NCI-H1092 (cell line): ENCODE results near the gene CYP21A2.
"Not testable (repeated sequence)": the region's sequence is repeated elsewhere in the genome, so short reads cannot be mapped to it uniquely, and the experiment has no call there.

ENCODE experiments used
- DNase-seq: peaks from one replicate; lab custom pipeline; 2025; lab: John Stamatoyannopoulos, UW

The CYP21A2 gene

DNA sequence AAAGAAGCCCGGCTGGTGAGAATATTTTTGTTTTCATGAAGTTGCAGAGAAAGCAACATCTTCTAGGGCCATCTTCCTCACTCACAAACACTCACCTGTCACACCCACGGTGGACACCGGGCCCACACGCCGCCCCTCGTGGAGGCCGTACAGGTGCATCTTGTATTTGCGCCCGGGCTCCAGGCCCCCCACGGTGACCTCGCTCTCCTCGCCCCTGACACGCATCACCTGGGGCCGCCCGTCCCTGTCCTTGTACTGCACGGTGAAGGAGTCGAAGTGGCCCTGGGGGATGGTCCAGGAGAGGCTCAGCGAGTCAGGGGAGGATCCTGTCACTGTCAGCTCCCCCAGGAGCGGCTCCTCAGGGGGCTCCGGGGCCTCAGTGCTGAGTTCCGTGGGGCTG is 17.5 kb downstream of the CYP21A2 start:
- not testable (repeated sequence) for DNase-seq

DNA sequence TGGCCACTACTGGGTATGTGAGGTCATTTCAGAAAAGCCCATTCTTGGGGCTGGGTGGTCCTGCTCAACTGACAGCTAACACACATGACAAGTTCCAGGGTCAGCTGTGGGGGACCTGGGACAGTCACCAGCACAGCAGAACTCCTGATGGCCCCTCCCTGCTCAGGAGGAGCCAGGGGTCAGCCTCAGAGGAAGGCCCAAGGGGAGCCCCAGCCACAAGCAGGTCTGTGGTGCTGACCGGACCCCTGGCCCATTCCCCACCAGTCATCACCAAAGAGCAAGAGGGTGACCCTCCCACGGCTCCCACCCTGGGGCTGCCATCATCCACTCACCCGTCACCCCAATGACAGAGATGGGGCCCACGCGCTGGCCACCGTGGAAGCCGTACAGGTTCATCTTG is 18.0 kb downstream of the CYP21A2 start:
- no peak for DNase-seq

DNA sequence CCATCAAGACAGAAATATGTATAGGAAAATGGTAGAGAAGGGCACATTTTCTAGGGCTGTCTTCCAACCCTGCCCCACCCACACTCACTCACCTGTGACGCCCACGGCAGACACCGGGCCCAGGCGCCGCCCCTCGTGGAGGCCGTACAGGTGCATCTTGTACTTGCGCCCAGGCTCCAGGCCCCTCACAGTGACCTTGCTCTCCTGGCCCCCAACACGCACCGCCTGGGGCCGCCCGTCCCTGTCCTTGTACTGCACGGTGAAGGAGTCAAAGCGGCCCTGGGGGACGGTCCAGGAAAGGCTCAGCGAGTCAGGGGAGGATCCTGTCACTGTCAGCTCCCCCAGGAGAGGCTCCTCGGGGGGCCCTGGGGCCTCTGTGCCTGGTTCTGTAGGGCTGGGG is 19.8 kb downstream of the CYP21A2 start:
- DNase-seq, result no peak

DNA sequence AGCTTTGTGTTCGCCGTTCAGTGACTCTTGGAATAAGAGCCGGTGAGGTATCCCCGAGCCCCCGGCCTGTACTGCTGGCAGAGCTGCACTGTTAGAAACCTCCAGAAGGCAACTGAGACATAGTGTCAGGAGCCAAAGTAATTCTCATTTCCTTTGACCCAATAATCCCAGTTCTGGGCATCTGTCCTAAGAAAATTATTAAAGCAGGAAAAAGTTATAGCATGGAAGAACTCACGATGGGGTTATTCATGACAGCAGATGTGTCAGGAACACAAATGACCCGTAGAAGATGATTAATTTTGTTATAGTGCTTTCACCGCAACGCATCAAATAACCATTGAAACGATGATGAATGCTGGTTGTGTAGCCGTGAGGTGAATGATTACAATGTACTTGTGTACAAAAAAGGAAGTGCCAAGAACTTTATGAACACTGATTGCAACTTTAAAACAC is 20.3 kb downstream of the CYP21A2 start:
- DNase-seq, result no peak

DNA sequence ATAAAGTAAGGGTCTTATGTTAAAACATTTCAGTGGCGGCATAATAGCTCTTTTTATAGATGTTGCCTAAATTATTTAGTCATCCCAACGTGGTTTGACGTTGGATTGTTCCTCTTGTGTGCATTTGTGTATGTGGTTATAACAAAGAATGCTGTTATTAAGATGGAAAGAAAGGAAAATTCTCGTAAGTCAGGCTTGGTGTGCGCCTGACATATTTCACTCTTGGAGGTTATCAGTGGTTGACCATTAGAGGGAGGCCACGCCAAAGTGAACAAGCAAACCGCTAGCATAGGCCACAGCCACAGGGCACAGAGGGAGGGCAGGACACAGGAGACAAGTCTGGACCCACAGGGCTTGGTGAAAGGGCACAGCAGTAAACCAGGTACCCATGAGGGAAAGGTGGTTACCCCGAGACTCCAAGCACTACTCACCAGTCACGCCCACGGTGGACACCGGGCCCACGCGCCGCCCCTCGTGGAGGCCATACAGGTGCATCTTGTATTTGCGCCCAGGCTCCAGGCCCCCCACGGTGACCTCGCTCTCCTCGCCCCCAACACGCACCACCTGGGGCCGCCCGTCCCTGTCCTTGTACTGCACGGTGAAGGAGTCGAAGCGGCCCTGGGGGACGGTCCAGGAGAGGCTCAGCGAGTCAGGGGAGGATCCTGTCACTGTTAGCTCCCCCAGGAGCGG is 22.9 kb downstream of the CYP21A2 start:
- DNase-seq, result no peak

DNA sequence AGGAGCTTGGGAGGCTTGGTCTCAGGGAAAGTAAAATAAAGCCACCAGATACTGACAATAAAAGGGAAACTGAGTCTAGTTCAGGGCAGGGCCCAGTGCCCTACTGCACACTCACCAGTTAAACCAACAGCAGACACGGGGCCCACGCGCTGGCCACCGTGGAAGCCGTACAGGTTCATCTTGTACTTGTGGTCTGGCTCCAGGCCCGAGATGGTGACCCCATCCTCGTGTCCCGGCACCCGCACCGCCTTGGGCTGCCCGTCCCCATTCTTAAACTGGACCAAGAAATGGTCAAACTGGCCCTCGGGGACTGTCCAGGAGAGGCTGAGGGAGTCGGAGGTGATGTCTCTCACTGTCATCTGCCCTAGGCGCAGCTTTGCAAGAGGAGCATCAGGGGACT is 26.5 kb downstream of the CYP21A2 start:
- DNase-seq, result no peak

DNA sequence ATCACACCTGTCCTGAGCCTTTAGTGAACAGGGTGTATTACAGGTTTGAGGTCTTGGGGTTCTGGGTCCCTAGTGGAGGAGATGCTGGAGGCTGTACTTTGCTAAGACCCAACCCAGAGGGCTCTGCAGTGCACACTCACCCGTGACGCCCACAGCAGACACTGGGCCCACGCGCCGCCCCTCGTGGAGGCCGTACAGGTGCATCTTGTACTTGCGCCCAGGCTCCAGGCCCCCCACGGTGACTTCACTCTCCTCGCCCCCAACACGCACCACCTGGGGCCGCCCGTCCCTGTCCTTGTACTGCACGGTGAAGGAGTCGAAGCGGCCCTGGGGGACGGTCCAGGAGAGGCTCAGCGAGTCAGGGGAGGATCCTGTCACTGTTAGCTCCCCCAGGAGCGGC is 29.3 kb downstream of the CYP21A2 start:
- DNase-seq, result not testable (repeated sequence)

DNA sequence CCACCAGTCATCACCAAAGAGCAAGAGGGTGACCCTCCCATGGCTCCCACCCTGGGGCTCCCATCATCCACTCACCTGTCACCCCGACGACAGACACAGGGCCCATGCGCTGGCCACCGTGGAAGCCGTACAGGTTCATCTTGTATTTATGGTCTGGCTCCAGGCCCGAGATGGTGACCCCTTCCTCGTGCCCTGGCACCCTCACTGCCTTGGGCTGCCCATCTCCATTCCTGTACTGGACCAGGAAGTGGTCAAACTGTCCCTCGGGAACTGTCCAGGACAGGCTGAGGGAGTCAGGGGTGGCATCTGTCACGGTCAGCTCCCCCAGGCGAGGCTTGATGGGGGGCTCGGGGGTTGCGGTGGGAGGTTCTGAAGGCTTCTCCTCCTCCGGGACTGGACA is 30.1 kb downstream of the CYP21A2 start:
- not testable (repeated sequence) for DNase-seq

DNA sequence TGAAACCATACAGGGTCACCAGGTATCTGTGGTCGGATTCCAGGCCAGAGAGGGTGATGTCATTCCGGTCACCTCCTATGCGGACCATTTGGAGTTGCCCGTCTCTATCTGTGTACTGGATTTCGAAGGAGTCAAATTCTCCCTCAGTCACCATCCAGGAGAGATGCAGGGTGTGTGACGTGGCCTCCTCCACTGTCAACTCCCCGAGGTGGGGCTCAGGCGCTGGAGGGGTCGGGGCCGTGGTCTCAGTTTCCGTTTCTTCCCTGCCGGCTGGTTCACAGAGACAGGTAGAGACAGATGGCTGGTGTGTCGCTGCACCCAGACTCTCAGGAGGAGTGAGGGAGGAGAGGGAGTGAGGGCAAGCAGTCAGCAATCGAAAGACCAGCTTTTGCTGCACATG is 30.7 kb downstream of the CYP21A2 start:
- DNase-seq, result no peak

DNA sequence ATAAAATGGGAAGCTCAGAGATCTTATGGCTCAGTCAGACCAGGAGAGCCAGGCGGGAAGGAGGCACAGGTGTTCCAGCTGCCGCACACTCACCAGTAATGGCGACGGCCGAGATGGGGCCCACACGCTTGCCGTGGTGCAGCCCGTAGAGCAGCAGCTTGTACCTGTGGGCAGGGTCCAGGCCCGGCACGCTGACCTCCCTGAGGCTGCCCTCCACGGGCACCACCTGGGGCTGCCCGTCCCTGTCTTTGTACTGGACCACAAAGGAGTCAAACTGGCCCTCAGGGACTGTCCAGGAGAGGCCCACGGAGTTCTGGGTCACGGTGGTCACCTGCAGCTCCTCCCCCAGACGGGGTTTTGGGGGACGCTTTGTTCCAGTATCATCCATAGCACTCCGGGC is 31.2 kb downstream of the CYP21A2 start:
- no peak for DNase-seq

DNA sequence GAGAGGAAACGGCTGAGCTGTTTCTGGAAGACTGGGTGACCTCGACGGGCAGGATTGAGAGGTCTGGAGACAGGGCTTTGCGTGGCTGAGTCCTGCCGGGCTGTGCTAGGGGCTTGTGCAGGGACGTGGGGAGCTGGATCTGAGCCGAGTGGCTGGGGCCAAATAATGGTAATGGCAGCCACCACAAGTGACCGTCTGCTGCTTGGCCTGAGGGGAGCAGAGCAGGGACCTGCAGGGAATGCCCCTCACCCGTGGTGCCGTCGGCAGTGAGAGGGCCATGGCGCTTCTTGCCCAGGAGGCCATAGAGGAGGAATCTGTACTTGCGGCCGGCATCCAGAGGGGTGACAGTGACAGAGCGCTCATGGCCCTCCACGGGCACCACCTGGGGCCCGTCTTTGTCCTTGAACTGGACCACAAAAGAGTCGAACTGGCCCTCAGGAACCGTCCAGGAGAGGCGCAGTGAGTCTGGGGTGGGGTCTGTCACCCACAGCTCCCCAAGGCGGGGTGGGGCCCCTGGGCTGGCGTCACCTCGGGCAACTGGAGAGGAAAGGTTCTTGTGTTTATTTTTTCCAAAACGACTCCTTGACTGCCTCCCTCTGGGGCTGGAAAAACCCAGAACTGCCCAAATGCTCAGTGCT is 31.8 kb downstream of the CYP21A2 start:
- DNase-seq, result no peak

DNA sequence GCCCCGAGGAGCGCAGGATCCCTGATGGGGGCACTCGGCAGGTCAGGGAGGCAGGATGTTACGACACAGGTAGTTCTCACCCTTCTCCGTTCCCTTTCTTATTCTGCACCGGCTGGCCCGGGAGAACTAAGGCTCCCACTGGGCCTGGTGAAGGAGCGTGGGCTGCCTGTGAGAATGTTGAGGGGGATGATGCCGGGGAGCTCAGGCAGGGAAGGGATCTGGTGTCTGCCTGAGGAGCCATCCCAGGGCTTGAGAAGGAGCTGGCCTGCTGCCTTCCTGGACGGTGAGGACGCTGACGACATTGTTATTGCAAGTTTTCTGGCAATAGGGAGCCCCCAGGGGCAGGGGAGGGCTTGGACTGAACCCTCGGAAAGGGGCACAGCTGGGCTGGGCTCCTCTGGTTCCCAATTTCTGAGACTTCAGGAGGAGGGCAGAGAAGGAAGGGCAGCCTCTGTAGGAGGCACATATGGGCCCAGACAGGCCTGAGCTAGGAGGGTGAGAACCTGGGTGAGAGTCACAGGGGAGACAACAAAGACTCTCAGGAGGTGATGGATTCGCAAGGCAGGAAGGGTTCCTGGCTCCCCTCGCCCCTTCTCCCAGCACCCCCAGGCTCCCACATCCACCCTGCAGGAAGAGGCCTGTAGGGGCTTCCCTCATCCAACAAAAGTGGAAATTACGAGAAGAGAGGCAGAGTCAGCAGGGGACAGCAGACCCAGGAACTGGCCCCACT is 32.8 kb downstream of the CYP21A2 start:
- no peak for DNase-seq

DNA sequence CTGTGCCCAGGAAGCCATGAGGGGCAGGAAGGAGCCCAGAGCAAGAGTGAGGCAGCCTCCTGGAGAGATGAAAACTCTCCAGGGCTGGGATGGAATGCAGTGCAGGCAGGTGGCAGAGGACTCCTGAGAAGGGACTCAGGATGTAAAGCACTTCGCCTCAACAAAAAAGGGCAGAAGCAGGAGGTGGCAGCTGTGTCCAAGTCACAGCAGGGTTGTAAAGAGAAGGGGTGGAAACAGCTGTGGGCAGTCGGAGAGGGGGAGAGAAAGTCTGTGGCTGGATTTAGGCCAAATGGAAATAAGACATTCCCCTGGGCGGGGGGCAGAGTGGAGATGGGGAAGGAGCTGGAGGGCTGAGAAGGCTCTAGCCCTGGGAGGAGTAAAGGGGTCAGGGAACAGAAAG is 34.9 kb downstream of the CYP21A2 start:
- no peak for DNase-seq

DNA sequence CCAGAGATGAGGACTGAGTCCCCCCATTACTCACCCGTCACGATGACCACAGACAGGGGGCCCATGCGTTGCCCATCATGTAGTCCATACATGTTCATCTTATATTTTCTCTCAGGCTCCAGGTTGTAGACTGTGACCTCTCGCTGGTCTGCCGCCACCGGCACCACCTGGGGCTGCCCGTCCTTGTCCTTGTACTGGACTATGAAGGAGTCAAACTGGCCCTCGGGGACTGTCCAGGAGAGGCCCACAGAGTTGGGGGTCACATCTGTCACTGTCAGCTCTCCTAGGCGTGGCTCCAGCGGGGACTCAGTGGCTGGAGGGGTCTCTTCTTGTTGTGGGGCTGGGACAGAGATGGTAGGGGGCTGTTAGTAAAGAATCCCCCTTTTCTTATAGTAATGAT is 35.4 kb downstream of the CYP21A2 start:
- DNase-seq, result no peak

DNA sequence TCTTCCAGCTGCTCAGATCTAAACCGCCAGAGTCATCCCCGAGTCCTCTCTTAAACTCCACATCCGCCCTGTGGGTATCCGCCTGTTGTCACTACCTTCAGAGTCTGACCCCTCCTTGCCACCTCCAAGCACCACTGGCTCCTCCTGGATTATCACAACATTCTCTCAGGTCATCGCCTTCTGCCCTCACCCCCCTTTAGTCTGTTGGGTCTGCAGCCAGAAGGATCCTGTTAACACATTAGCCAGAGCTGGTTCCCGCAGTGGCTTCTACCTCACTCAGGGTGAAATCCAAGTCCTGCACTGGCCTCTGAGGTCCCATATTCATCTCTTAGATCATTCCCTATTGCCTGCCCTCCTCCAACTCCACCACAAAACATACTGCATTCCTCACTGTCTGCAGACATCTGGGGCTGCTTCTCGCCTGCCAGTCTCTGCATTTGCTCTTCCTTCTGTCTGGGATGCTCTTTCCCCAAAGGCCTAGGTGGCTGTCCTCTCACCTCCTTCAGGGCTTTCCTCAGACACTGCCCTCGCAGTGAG is 36.8 kb downstream of the CYP21A2 start:
- no peak for DNase-seq

DNA sequence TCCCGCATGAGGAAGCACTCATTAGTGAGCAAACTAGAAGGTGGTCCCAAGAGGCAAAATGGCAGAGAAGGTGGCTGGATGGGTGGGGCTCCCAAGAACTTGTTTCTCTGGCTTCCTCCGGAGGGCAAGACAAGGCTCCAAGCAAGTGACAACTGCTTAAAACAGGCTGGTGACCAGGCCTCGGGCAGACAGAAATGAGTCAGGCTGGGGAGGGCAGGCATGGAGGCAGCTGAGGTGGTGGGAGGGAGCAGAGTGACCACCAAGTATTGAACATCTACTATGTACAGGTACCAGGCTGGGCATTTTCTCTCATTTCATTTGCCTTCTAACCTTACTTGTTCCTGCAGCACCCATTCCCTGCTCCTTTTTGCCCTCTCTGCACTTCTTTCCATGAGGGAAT is 37.6 kb downstream of the CYP21A2 start:
- DNase-seq, result no peak

DNA sequence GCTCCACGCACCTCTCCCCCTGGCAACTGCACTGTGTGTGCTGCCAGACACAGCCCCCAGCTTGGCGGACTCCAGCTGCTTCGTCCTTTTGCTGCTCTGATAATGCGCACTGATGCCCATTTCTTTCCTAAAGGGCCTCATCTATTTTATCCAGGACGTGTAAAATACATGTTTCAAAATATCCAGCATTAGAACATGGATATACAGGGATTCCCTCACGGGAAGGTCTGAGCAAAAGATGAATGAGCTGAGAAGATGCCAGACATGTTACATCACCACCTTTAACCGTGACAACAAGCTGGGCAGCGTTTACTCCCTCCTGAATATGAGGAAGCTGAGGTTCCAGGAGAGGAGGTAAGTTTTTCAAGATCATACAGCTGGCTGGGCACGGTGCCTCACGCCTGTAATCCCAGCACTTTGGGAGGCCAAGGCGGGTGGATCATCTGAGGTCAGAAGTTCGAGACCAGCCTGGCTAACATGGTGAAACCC is 38.1 kb downstream of the CYP21A2 start:
- DNase-seq, result no peak

DNA sequence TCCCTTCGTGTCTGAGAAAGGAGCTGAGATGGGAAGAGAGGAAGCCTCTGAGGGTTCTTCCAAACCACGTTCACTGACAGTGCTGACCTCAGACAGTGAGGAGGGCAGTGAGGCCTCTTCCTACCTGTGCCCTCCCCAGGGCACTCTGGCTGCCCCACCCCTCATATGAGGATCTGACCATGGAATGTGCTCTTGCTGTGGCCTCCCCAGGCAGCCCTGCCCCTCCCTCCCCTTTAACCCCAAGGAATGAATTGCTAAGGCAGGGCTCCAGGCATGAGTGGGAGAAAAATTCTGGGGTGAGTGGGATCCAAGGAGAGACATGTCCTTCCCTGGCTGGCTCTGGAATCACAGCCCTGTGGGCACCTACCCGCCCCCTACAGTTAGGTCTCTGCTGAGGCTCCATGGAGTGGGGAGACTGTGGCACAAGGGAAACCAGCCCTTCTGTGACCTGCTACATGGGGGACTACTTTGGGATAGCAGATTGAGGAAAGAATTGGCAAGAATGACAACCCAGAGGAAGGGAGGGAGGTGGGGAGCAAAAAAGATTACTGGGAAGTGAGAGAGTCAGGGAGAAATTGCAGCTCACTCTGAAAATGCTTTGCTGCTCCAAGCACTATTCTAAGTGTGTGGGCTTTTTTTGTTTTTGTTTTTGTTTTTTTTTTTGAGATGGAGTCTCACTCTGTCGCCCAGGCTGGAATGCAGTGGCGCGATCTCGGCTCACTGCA is 41.5 kb downstream of the CYP21A2 start:
- DNase-seq, result no peak

DNA sequence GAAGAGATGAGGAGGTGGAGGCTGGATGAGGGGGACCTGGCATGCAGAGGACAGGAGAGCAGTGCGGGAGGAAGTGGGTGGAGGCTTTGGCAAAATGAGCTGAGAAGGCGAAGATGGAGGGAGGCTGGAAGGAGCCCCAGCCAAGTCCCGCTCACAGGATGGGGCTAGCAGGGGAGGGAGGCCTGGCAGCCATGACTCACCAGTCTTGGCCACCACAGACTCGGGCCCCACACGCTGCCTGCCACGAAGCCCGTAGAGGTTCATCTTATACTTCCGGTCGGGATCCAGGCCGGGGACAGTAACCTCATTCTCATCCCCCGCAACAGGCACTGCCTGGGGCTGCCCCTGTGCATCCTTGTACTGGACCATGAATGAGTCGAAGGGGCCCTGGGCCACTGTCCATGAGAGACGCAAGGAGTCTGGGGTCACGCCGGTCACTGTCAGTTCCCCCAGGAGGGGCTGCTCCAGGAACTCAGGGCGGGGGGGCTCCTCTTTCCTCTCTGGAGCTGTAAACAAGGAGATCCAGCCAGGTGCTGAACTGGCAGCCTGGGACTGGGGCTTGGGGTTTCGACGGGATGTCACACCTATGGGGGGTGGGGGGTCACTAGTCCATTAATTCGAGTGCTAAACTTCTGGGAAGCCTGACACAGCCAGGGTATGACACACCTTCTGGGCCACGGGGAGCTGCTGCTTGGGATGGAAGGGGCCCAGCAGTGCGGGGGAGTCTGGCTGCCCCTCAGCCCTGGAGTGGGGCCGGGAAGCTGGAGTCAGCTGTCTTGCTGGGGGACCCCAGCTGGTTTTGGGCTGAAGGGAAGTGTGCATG is 43.2 kb downstream of the CYP21A2 start:
- DNase-seq, result no peak

DNA sequence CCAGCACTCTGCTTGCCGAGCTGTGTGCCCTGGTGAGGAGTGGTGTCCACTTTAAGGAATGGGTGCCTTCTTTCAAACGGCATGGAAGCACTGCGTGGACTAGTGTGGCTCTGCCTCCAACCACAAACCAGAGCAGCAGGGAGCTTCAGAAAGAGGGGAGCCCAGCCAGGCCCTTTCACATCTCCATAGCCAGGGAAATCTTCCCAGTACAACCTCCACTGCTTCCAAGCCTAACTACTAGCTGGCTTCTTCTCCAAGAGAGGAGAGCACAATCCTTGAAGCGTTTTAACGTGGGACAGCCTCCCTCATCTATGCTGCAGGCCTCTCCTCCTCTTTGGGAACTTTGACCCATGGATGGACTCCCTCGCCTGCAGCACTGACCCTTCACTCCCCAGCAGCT is 44.3 kb downstream of the CYP21A2 start:
- DNase-seq, result no peak

DNA sequence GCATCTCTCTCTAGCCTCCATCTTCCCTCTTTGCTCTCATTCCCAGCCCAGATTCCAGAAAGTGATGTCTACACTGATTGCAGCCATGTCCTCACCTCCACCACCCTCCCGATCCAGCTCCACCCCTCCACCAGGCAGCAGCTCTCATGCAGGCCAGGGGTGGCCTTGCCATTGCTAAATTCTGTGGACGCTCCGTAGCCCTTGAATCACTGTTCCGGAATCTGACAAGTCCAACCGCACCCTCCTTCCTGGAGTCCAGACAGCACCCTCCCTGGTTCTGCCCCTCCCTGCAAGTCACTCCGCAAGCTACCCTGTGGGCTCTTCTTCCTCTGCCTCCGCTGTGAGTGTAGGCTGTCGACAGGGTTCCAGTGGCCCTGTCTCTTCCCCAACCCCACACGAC is 44.7 kb downstream of the CYP21A2 start:
- no peak for DNase-seq
